ENCODE data around the gene LRBA.

DNA sequence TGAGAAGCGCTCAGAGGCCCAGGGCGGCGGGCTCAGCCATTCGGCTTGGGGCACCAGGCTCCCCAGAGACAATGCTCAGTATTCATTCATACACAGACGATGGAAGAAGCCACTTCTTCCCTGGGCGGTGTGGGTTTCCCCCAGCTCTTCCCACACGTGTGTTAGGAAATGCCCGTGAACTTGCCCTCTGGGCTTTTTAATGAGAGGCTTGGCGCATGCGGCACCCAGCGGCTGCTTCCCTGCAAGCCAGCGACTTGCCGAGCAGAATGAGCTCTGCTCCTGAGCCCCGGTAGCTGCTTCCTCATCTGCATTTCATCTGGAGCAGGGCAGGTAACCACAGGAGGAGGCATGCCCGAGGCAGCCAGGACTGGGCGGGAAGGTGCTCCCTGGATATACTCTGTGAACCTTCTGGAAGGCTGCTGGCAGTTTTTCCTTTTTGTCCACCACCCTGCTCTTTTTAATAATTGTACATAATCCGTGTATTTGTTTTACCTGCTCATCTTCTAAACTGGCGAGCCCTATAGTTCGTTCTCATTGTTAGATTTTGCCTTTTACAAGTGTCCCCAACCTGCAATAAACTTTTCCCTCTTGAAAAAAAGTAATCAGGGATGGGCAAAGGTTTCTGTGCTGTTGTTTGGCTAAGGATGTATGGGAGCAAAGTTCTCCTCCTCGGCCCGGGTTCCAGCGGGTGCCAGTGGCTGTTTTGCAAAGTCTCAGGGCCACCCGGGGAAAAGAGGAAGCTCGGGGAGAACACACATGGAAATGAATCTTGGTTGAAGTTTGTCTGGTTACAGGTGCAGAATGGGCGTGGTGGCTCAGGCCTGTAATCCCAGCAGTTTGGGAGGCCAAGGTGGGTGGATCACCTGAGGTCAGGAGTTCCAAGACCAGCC lies 758.0 kb downstream of the LRBA start:
- no peak for TF ChIP-seq CTCF (IDR thresholded peaks at IDR 0.05; ENCODE audit: low read depth, low read length, poor library complexity, severe bottlenecking)
- TF ChIP-seq EZH2phosphoT487 (IDR thresholded peaks at IDR 0.05; ENCODE audit: borderline replicate concordance, low read length): no peak
